Astrocyte (in vitro differentiated cells and primary cell): ENCODE data around the gene GCNT2. TPM values are rescaled to one million over a fixed set of nuclear protein-coding genes. Genes with fewer than 3 reads are reported as not detected.
"Not testable (repeated sequence)": the region's sequence is repeated elsewhere in the genome, so short reads cannot be mapped to it uniquely, and the experiment has no call there.

Experiments
- DNase-seq: peaks from one replicate; pipeline ENCODE4 v3.0.0-alpha.2; 2010; ENCODE audit warnings: low read depth
- FAIRE-seq: peaks from 2 replicates; lab custom pipeline; 2011; peaks lifted over from hg19 to GRCh38; lab: Jason Lieb, UNC
- H2AFZ ChIP-seq: 2 replicates; pipeline ENCODE4 v1.6.0; 2012; ENCODE audit warnings: low read depth, low read length, inconsistent platforms
- H3K27ac ChIP-seq: 2 replicates; pipeline ENCODE4 v1.5.1; 2011; ENCODE audit warnings: low read depth, low read length, inconsistent platforms
- H3K27me3 ChIP-seq: 2 replicates; pipeline ENCODE4 v1.6.0; 2011; ENCODE audit warnings: low read length, inconsistent platforms; ENCODE audit not compliant: insufficient read depth
- H3K36me3 ChIP-seq: 2 replicates; pipeline ENCODE4 v1.5.1; 2011; ENCODE audit warnings: low read length, inconsistent platforms; ENCODE audit not compliant: insufficient read depth
- H3K4me1 ChIP-seq: 2 replicates; pipeline ENCODE4 v1.5.1; 2011; ENCODE audit warnings: low read length, inconsistent platforms; ENCODE audit not compliant: insufficient read depth
- H3K4me2 ChIP-seq: 2 replicates; pipeline ENCODE4 v1.6.0; 2012; ENCODE audit warnings: low read length, inconsistent platforms
- H3K4me3 ChIP-seq: 2 replicates; pipeline ENCODE4 v1.5.1; 2011; ENCODE audit warnings: low read depth, mild to moderate bottlenecking, low read length, inconsistent platforms; ENCODE audit not compliant: insufficient read depth
- H3K79me2 ChIP-seq: 2 replicates; pipeline ENCODE4 v1.6.0; 2012; ENCODE audit warnings: mild to moderate bottlenecking, low read length, inconsistent platforms; ENCODE audit not compliant: insufficient read depth
- H3K9ac ChIP-seq: 2 replicates; pipeline ENCODE4 v1.6.0; 2012; ENCODE audit warnings: mild to moderate bottlenecking, low read length, inconsistent platforms
- H3K9me3 ChIP-seq: 2 replicates; pipeline ENCODE4 v1.5.1; 2012; ENCODE audit warnings: low read depth, mild to moderate bottlenecking, low read length, inconsistent platforms; ENCODE audit not compliant: insufficient read depth
- H4K20me1 ChIP-seq: 2 replicates; pipeline ENCODE4 v1.6.0; 2012; ENCODE audit warnings: low read length, inconsistent platforms; ENCODE audit not compliant: insufficient read depth
- H3K27ac Mint-ChIP-seq: one replicate; pipeline ENCODE4 v1.8.0; 2021; ENCODE audit warnings: mild to moderate bottlenecking, mixed read lengths; ENCODE audit not compliant: unreplicated experiment
- H3K27me3 Mint-ChIP-seq: one replicate; pipeline ENCODE4 v1.8.0; 2021; ENCODE audit warnings: low read depth, mixed read lengths; ENCODE audit not compliant: unreplicated experiment
- H3K36me3 Mint-ChIP-seq: one replicate; pipeline ENCODE4 v1.8.0; 2021; ENCODE audit warnings: low read depth, mixed read lengths; ENCODE audit not compliant: unreplicated experiment
- H3K4me1 Mint-ChIP-seq: one replicate; pipeline ENCODE4 v1.8.0; 2021; ENCODE audit warnings: low read depth, mixed read lengths; ENCODE audit not compliant: unreplicated experiment
- H3K4me3 Mint-ChIP-seq: one replicate; pipeline ENCODE4 v1.8.0; 2021; ENCODE audit warnings: mild to moderate bottlenecking, moderate library complexity, mixed read lengths; ENCODE audit not compliant: unreplicated experiment
- H3K9me3 Mint-ChIP-seq: one replicate; pipeline ENCODE4 v1.8.0; 2021; ENCODE audit warnings: mild to moderate bottlenecking, mixed read lengths; ENCODE audit not compliant: unreplicated experiment
- EZH2 ChIP-seq: IDR thresholded peaks from 2 replicates; pipeline ENCODE4 v1.6.1; 2012; ENCODE audit warnings: mild to moderate bottlenecking, low read length, inconsistent platforms; ENCODE audit not compliant: insufficient read depth
- total RNA-seq: library from RNA; stranded (reverse); gene quantifications from 2 replicates; pipeline ENCODE4 v1.2.1, GENCODE V29; 2021
- TF ChIP-seq, protein P1 (sequence below): IDR thresholded peaks from 2 replicates; pipeline ENCODE4 v1.5.1; 2011; ENCODE audit warnings: low read depth, mild to moderate bottlenecking, inconsistent platforms, low read length, moderate library complexity; ENCODE audit not compliant: insufficient read depth

The GCNT2 gene
- total RNA-seq, 1 donor from 2014 or later, result 14.8 TPM

DNA sequence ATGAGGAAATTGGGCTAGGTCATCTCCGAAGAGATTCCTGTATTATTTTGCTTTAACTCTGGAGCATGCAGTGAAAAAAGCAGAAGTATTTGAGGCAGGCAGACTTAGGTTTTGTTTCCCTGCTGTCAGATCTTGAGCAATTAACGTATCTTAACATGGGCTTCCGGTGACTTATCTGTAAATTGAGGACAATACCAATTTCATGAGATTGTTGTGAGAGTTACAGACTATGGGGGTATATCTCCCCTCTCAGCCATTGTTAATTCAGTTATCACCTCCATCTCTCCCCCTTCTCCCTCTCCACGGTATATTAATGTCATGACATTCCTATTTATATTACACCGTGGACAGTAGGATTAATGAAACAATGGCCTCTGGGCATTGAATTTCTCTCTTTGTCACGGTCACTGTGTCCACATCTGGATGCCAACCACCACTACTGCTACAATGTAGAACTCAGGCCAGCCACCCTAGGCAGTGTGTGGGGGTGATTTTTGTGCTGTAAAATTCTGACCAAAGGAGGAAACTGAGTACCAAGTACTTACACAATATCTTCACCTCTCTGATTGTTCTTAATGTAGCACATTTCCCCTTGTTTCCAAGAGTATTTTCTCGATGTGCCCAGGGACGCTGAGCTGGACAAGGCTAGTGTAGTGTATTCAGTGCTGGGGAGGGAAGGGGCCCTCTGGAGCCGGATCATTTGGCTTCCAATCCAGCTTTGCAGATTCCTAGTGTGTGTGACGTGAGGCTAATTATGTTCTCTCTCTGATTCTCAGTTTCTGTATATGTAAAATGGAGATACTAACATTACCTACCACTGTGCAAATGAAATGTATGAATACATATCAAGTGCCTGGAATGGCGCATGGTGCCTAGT, 77.2 kb downstream of the GCNT2 start:
- no peaks in the 10 kb centered on the region for H3K4me1 ChIP-seq
- FAIRE-seq (no peak), DNase-seq (no peak)
- no peak overlapping the region for H3K4me2 ChIP-seq
- no peaks in the 10 kb centered on the region for H3K79me2 ChIP-seq
- Mint-ChIP-seq H3K27ac (no peak overlapping the region), H3K9me3 (no peaks in the 10 kb centered on the region), H3K36me3 (no peaks in the 10 kb centered on the region), H3K4me1 (peaks cover 12% of the 10 kb centered on the region), H3K27me3 (no peaks in the 10 kb centered on the region), H3K4me3 (no peak overlapping the region)
- TF ChIP-seq, protein P1, sequence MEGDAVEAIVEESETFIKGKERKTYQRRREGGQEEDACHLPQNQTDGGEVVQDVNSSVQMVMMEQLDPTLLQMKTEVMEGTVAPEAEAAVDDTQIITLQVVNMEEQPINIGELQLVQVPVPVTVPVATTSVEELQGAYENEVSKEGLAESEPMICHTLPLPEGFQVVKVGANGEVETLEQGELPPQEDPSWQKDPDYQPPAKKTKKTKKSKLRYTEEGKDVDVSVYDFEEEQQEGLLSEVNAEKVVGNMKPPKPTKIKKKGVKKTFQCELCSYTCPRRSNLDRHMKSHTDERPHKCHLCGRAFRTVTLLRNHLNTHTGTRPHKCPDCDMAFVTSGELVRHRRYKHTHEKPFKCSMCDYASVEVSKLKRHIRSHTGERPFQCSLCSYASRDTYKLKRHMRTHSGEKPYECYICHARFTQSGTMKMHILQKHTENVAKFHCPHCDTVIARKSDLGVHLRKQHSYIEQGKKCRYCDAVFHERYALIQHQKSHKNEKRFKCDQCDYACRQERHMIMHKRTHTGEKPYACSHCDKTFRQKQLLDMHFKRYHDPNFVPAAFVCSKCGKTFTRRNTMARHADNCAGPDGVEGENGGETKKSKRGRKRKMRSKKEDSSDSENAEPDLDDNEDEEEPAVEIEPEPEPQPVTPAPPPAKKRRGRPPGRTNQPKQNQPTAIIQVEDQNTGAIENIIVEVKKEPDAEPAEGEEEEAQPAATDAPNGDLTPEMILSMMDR, result no peak
- no peak for TF ChIP-seq EZH2
- H3K36me3 ChIP-seq, result no peaks in the 10 kb centered on the region
- H3K27me3 ChIP-seq, result no peaks in the 10 kb centered on the region
- no peak overlapping the region for H3K9ac ChIP-seq
- H3K4me3 ChIP-seq, result no peak overlapping the region
- H2AFZ ChIP-seq, result no peak overlapping the region
- no peak overlapping the region for H3K27ac ChIP-seq
- no peaks in the 10 kb centered on the region for H4K20me1 ChIP-seq
- H3K9me3 ChIP-seq, result no peaks in the 10 kb centered on the region

DNA sequence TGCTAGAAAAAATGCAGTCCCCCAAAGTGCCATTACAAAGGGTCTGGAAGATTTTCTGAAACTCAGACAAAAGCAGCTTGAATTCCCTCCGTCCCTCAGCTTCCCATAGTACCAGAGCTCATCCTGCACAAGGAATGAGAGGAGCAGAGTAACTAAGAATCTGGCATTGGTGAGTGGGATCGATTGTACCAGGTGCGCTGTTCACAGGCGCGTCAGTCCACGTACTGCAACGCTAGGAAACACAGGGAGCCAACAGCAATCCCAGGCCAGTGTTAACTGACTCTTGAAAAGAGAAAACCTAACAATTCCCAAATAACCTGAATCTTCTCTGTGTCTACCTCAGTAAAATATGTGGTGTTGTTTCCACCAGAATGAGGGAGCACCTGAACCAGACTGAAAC, 77.9 kb downstream of the GCNT2 start:
- Mint-ChIP-seq H3K9me3 (no peaks in the 10 kb centered on the region), H3K27ac (no peak overlapping the region), H3K4me1 (peaks cover 12% of the 10 kb centered on the region), H3K4me3 (no peak overlapping the region), H3K36me3 (no peaks in the 10 kb centered on the region), H3K27me3 (no peaks in the 10 kb centered on the region)
- Histone ChIP-seq H3K36me3 (no peaks in the 10 kb centered on the region), H3K9me3 (no peaks in the 10 kb centered on the region), H4K20me1 (no peaks in the 10 kb centered on the region), H3K27ac (no peak overlapping the region), H3K4me3 (no peak overlapping the region), H3K4me1 (no peaks in the 10 kb centered on the region), H3K79me2 (no peaks in the 10 kb centered on the region), H3K27me3 (no peaks in the 10 kb centered on the region), H3K9ac (no peak overlapping the region), H3K4me2 (no peak overlapping the region), H2AFZ (no peak overlapping the region)
- TF ChIP-seq EZH2, result no peak
- TF ChIP-seq, protein P1, result no peak
- DNase-seq, result no peak
- FAIRE-seq, result no peak

DNA sequence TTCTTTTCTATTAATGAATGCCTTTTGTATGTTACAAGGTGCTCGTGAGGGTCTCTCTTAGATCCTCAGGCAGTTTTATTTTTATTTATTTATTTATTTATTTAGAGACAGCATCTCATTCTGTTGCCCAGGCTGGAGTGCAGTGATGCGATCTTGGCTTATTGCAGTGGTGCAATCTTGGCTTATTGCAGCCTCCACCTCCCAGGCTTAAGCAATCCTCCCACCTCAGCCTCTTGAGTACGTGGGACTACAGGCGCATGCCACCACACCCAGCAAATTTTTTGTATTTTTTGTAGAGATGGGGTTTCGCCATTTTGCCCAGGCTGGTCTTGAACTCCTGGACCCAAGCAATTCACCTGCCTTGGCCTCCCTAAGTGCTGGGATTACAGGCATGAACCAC, 79.5 kb downstream of the GCNT2 start:
- H3K27ac Mint-ChIP-seq, H3K4me2 ChIP-seq, H3K4me3 ChIP-seq, H2AFZ ChIP-seq, H3K27me3 ChIP-seq, DNase-seq, H3K27me3 Mint-ChIP-seq, H3K4me3 Mint-ChIP-seq, H4K20me1 ChIP-seq, H3K36me3 Mint-ChIP-seq, H3K4me1 ChIP-seq, H3K27ac ChIP-seq, FAIRE-seq, H3K9me3 Mint-ChIP-seq, H3K9me3 ChIP-seq, H3K36me3 ChIP-seq, H3K79me2 ChIP-seq, H3K9ac ChIP-seq: not testable (repeated sequence)
- peaks cover 11% of the 10 kb centered on the region for H3K4me1 Mint-ChIP-seq
